HAP-1 (cell line): ENCODE measurements around the gene KIF26B.
"Not testable (repeated sequence)": the region's sequence is repeated elsewhere in the genome, so short reads cannot be mapped to it uniquely, and the experiment has no call there.

Source experiments
- DNase-seq, 2 experiments: peaks; one replicate each; pipeline ENCODE4 v3.0.0-alpha.2; 2016 to 2020; ENCODE audit warnings: low spot score in 2 of 2
- H3K27me3 ChIP-seq: fragments of 250-450 bp; sonication (Bioruptor Pico); 2 replicates; pipeline ENCODE4 v1.5.1; 2020; ENCODE audit warnings: low read depth, mild to moderate bottlenecking, moderate library complexity
- H3K36me3 ChIP-seq: fragments of 250-450 bp; sonication (Bioruptor Pico); replicated peaks from 2 replicates; pipeline ENCODE4 v1.5.1; 2020; ENCODE audit warnings: mild to moderate bottlenecking
- H3K4me1 ChIP-seq: fragments of 250-450 bp; sonication (Bioruptor Pico); 2 replicates; pipeline ENCODE4 v1.5.1; 2020; ENCODE audit warnings: mild to moderate bottlenecking
- H3K4me3 ChIP-seq: fragments of 250-450 bp; sonication (Bioruptor Pico); 2 replicates; pipeline ENCODE4 v1.5.1; 2020; ENCODE audit warnings: mild to moderate bottlenecking, moderate library complexity
- H3K9me3 ChIP-seq: fragments of 250-450 bp; sonication (Bioruptor Pico); 2 replicates; pipeline ENCODE4 v1.5.1; 2020; ENCODE audit warnings: mild to moderate bottlenecking, moderate library complexity
- in situ Hi-C: fragments of 300-500 bp; cut with MboI; formaldehyde crosslinking; loops from 3 replicates; pipeline ENCODE4 v1.14.3; 2020; ENCODE audit warnings: low sequenced_read_pairs, inconsistent platforms, mixed read lengths

Gene KIF26B

GRCh38 chr1:245698860-245699259 is 544.1 kb downstream of the KIF26B start:
- Histone ChIP-seq H3K4me1 (no peaks in the 10 kb centered on the region), H3K9me3 (no peaks in the 10 kb centered on the region), H3K36me3 (no peaks in the 10 kb centered on the region), H3K27me3 (no peaks in the 10 kb centered on the region), H3K4me3 (no peak overlapping the region)
- no peak for DNase-seq
- in situ Hi-C loops = no loop called here

- no peaks in the 10 kb centered on the region for H3K9me3 ChIP-seq
- in situ Hi-C loops = no loop called here
- no peaks in the 10 kb centered on the region for H3K27me3 ChIP-seq
- DNase-seq = no peak
- H3K4me3 ChIP-seq = no peak overlapping the region
- no peaks in the 10 kb centered on the region for H3K4me1 ChIP-seq
- no peaks in the 10 kb centered on the region for H3K36me3 ChIP-seq
Measured at GRCh38 chr1:245700631-245701030, 545.8 kb downstream of the KIF26B start.

- H3K4me1 ChIP-seq = no peaks in the 10 kb centered on the region
- DNase-seq = no peak
- in situ Hi-C loops = no loop called here
- H3K4me3 ChIP-seq = no peak overlapping the region
- no peaks in the 10 kb centered on the region for H3K27me3 ChIP-seq
- no peaks in the 10 kb centered on the region for H3K9me3 ChIP-seq
- H3K36me3 ChIP-seq = no peaks in the 10 kb centered on the region
Measured at GRCh38 chr1:245701631-245702030, 546.8 kb downstream of the KIF26B start.

GRCh38 chr1:245702346-245702745 is 547.6 kb downstream of the KIF26B start:
- Histone ChIP-seq H3K4me3 (no peak overlapping the region), H3K36me3 (no peaks in the 10 kb centered on the region), H3K27me3 (no peaks in the 10 kb centered on the region), H3K9me3 (no peaks in the 10 kb centered on the region), H3K4me1 (no peaks in the 10 kb centered on the region)
- no peak for DNase-seq
- in situ Hi-C loops = no loop called here

- Histone ChIP-seq H3K9me3 (no peaks in the 10 kb centered on the region), H3K36me3 (no peaks in the 10 kb centered on the region), H3K4me1 (no peaks in the 10 kb centered on the region), H3K4me3 (no peak overlapping the region), H3K27me3 (no peaks in the 10 kb centered on the region)
- no peak for DNase-seq
- in situ Hi-C loops = no loop called here
Measured at GRCh38 chr1:245704341-245704740, 549.6 kb downstream of the KIF26B start.

GRCh38 chr1:245704765-245705164 is 550.0 kb downstream of the KIF26B start:
- in situ Hi-C loops = no loop called here
- Histone ChIP-seq H3K9me3 (no peaks in the 10 kb centered on the region), H3K4me3 (no peak overlapping the region), H3K36me3 (no peaks in the 10 kb centered on the region), H3K27me3 (no peaks in the 10 kb centered on the region), H3K4me1 (no peaks in the 10 kb centered on the region)
- no peak for DNase-seq

- no peaks in the 10 kb centered on the region for H3K27me3 ChIP-seq
- in situ Hi-C loops = no loop called here
- H3K36me3 ChIP-seq = no peaks in the 10 kb centered on the region
- H3K4me1 ChIP-seq = no peaks in the 10 kb centered on the region
- no peaks in the 10 kb centered on the region for H3K9me3 ChIP-seq
- no peak overlapping the region for H3K4me3 ChIP-seq
- DNase-seq = no peak
Measured at GRCh38 chr1:245707941-245708340, 553.2 kb downstream of the KIF26B start.

GRCh38 chr1:245710961-245711903 is 556.4 kb downstream of the KIF26B start:
- H3K9me3 ChIP-seq = no peaks in the 10 kb centered on the region
- no peak for DNase-seq
- no peaks in the 10 kb centered on the region for H3K36me3 ChIP-seq
- H3K4me3 ChIP-seq = no peak overlapping the region
- in situ Hi-C loops = no loop called here
- no peaks in the 10 kb centered on the region for H3K27me3 ChIP-seq
- H3K4me1 ChIP-seq = no peaks in the 10 kb centered on the region

- DNase-seq, H3K9me3 ChIP-seq, in situ Hi-C loops, H3K4me1 ChIP-seq, H3K36me3 ChIP-seq, H3K4me3 ChIP-seq, H3K27me3 ChIP-seq: not testable (repeated sequence)
Measured at GRCh38 chr1:245714027-245714426, 559.2 kb downstream of the KIF26B start.

GRCh38 chr1:245715291-245715701 is 560.5 kb downstream of the KIF26B start:
- no peak for DNase-seq
- no peaks in the 10 kb centered on the region for H3K4me1 ChIP-seq
- no peaks in the 10 kb centered on the region for H3K9me3 ChIP-seq
- H3K36me3 ChIP-seq = no peaks in the 10 kb centered on the region
- H3K27me3 ChIP-seq = no peaks in the 10 kb centered on the region
- in situ Hi-C loops = no loop called here
- no peak overlapping the region for H3K4me3 ChIP-seq

- Histone ChIP-seq H3K36me3 (no peaks in the 10 kb centered on the region), H3K4me3 (no peak overlapping the region), H3K27me3 (no peaks in the 10 kb centered on the region), H3K4me1 (no peaks in the 10 kb centered on the region), H3K9me3 (no peaks in the 10 kb centered on the region)
- no peak for DNase-seq
- in situ Hi-C loops = no loop called here
Measured at GRCh38 chr1:245715970-245716369, 561.2 kb downstream of the KIF26B start.

GRCh38 chr1:245716561-245716960 is 561.8 kb downstream of the KIF26B start:
- in situ Hi-C loops = no loop called here
- H3K36me3 ChIP-seq = no peaks in the 10 kb centered on the region
- no peaks in the 10 kb centered on the region for H3K4me1 ChIP-seq
- no peaks in the 10 kb centered on the region for H3K27me3 ChIP-seq
- no peaks in the 10 kb centered on the region for H3K9me3 ChIP-seq
- no peak for DNase-seq
- no peak overlapping the region for H3K4me3 ChIP-seq

GRCh38 chr1:245717611-245718010 is 562.8 kb downstream of the KIF26B start:
- Histone ChIP-seq H3K4me1 (no peaks in the 10 kb centered on the region), H3K4me3 (no peak overlapping the region), H3K36me3 (no peaks in the 10 kb centered on the region), H3K27me3 (no peaks in the 10 kb centered on the region), H3K9me3 (peaks cover 2% of the 10 kb centered on the region; the same call in 1 of the 2 replicates)
- in situ Hi-C loops = no loop called here
- no peak for DNase-seq

- no peaks in the 10 kb centered on the region for H3K4me1 ChIP-seq
- H3K4me3 ChIP-seq = no peak overlapping the region
- no peak for DNase-seq
- H3K36me3 ChIP-seq = no peaks in the 10 kb centered on the region
- no peaks in the 10 kb centered on the region for H3K27me3 ChIP-seq
- in situ Hi-C loops = no loop called here
- H3K9me3 ChIP-seq = peaks cover 2% of the 10 kb centered on the region; the same call in 1 of the 2 replicates
Measured at GRCh38 chr1:245718123-245718522, 563.3 kb downstream of the KIF26B start.
